Measurements from ENCODE around the gene SNN.
A peak's percentile ranks its signal among the peaks of the same experiment; 100 is the strongest.

The SNN gene

GRCh38 chr16:11668623-11669379 lies 546 bp downstream of the SNN start:
- DNase-seq, result peak; percentile 48 to 57

DNA sequence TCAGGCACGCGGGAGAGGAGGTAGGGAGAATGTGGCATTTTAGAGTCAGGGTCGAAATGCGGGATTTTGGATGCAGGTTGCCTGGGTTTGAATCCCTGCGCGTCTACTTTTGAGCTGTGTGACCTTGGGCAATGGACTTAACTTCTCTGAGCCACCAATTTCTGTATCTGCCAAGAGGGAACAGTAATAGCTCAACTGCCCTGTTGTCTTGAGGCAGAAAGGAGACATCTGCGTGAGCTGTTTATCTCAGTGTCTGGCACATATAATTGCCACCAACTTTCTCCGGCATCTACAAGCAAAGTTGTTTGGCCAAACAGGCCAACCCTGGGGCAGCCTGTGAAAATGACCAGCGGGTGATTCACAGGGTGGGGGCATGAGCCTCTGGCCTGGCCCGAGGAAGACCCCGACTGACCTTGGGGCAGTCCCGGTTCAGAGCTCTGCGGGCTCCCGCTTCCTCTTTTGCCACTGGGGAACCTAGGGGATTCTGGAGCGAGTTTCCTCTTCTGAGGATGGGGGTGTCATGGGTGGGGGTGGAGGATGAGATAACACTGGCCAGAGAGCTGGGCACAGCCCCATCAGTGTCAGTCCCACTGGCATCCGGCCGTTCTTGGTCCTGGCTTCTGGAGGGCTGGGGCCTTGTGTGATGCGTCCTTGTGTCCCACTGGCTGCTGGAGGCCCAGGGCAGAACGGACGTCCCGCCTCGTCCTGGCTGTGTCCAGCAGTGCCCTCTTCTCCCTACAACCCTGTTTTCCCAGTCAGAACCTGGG lies 1.3 kb downstream of the SNN start:
- DNase-seq, result no peak

DNA sequence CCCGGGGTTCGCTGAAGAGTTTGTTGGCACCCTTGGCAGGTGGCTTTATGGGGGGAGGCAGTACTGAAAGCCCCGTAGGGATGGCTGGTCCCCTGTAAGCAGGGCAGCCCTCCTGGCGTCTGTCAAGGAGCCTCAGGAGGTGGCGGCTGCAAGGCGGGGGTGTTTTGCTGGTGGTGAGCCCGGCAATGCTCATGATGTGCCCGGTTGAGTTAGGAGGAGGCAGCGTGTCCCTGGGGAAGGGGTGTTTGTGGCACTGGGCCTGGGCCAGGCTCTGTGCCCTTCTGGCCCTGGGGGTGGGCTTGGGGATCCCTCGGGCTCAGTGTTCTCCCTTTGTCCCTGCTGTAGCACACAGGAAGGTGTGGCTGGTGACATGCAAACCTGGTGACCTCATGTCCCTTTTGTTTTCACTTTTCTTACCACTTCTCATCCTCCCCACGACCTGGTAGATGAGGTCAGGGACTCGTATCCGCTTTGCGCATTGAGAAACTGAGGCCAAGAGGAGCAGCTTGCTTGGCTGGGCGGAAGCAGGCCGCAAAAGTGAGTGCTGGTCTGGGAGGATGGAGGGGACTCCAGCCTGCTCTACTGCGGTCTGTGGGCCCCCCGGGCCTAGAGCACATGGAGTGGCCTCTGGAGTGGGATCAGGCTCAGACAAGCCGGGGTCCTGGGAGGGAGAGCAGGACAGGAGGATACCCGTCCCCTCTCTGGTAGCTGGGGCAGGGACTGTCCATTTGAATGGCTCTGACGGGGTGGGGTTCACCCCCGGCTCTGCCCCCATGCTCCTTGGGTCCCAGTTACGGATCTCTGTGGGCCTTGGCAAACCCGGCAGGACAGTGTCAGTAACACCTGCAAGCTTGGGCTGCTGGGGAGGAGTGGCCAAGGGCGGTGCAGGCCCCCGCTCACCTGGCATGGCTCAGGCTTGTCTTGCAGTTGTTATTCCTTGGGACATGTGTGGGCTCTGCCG lies 2.2 kb downstream of the SNN start:
- peak; percentile 50 to 63 for DNase-seq

DNA sequence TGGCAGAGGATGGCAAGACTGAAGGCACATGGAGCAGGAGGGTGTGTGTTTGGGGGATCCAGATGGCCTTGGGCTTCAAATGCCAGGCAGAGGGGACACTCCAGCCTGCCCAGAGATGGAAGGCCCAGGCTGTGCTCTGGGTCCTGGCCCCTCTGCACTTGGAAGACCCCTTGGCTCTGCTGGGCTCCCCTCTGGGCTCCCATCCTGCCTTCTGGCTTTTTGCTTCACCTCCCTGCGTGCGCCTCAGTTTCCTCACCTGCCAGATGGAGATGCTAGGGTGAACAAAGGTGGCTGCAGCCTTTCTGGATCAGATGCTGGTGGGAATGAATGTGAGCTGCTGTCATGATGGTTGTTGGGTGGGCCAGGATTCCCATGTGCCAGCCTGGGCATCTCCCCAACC lies 3.0 kb downstream of the SNN start:
- DNase-seq, result no peak

GRCh38 chr16:11671676-11672075 lies 3.4 kb downstream of the SNN start:
- DNase-seq, result no peak

GRCh38 chr16:11672206-11673090 lies 4.2 kb downstream of the SNN start:
- DNase-seq, result no peak

GRCh38 chr16:11673091-11674000 lies 5.1 kb downstream of the SNN start:
- DNase-seq, result no peak

GRCh38 chr16:11674001-11674817 lies 6.0 kb downstream of the SNN start:
- no peak for DNase-seq

DNA sequence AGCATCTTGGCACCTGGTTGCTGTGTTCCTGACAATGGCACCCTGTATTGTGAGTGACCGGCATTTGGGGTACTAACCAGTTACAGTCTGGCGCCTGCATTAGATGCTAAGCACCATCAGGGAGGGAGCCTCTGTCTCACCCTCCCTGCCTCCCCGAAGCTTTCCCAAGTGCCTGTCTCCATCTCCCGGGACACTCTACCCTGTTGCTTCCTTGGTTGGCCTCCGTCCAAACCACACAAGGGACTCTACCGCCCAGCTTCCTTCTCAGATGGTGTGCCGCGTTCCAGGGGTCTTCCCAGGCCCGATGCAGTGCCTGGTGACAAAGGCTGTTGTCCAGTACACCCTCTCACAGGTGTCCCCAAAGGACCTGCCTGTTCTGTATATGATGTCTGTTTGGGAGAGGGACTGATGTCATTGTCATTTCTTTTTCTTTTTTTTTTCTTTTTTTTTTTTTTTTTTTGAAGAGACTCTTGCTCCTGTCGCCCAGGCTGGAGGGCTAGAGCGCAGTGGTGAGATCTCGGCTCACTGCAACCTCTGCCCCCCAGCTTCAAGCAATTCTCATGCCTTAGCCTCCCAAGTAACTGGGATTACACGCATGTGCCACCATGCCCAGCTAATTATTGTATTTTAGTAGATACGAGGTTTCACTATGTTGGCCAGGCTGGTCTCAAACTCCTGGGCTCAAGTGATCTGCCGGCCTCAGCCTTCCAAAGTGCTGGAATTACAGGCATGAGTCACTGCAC lies 6.7 kb downstream of the SNN start:
- DNase-seq, result no peak

- DNase-seq, result peak; percentile 43 to 59
Measured at GRCh38 chr16:11675561-11676511, 7.6 kb downstream of the SNN start.

DNA sequence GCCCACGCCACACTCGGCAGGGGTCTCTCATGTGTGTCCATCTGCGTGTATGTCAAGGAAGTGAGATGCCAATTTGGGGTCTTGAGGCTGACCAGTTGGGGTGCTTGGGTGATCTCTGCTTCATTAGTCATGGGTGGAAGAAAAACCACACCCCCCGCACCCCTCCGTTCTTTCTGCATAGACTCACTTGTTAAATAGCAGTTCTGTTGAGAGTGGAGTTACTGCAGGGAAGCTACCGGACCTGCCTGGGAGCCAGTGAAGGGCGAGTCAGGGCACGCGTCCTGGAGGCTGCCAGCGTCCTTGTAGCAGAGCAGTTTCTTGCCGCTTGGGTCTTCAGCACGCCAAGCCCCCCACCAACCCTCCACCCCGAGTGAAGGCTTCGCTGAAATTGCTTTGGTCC lies 8.5 kb downstream of the SNN start:
- no peak for DNase-seq

DNA sequence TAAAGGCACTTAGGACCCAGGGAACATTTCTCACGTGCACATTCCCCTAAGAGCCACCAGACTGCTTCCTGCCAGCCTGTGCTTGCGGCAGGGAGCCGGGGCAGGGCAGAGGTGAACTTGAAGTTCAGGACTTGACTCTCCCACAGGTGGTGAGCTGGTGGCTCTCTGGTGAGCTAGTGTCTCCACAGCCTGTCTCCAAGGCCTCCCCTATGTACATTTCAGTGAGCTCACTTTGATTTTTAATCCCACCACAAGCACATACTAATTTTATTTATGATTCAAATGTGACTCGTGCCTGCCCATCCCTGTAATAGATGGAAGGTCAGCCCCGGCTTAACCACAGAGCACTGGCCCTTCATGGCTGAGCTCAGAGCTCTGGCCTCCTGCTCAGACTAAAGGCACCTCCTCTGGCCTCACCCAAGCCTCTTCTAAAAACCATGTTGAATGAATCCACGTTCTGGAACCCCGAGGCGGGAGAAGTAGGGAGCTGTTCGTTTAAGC lies 9.2 kb downstream of the SNN start:
- DNase-seq, result no peak

- no peak for DNase-seq
Measured at GRCh38 chr16:11677959-11678881, 10.0 kb downstream of the SNN start.

DNA sequence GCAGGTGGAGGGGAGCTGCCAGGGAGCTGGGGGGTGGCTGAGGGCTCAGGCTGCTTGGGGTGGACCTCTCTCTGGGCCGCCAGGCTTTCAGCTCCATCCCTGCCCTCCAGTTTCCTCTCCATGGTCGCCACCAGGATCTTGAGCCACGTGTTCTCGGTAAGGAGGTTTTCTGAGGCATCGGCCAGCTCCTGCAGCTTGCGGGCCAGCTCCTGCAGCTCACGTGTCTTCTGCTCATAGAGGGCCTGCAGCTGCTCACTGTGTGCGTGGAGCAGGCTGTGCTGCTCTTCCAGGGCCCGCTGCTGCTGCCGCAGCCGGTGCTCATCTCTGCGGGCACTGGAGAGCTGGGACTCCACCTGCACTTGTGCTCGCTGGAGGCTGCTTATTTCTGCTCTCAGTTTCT lies 11.0 kb downstream of the SNN start:
- DNase-seq, result no peak

GRCh38 chr16:11679941-11680911 lies 12.0 kb downstream of the SNN start:
- no peak for DNase-seq

GRCh38 chr16:11681556-11681955 lies 13.3 kb downstream of the SNN start:
- DNase-seq, result no peak
